DND-41 (cell line): ENCODE measurements around the gene ARHGEF16.

ENCODE experiments used
- ATAC-seq: fragments of 200-7000 bp; cut with Tn5 transposase; 3 replicates; pipeline ENCODE4 v1.9.1; 2021; ENCODE audit warnings: low read depth; ENCODE audit not compliant: insufficient read depth
- DNase-seq: peaks from one replicate; pipeline ENCODE4 v3.0.0-alpha.2; 2020
- H2AFZ ChIP-seq: 2 replicates; pipeline ENCODE4 v1.6.0; 2012; ENCODE audit warnings: low read depth, low read length
- H3K27ac ChIP-seq: 2 replicates; pipeline ENCODE4 v1.5.1; 2012; ENCODE audit warnings: low read length, inconsistent platforms
- H3K27me3 ChIP-seq: fragments of 200-600 bp; sonication (generic); 2 replicates; pipeline ENCODE4 v1.6.0; 2012; ENCODE audit warnings: low read length, mild to moderate bottlenecking, inconsistent platforms; ENCODE audit not compliant: insufficient read depth, poor library complexity
- H3K36me3 ChIP-seq: 2 replicates; pipeline ENCODE4 v1.5.1; 2012; ENCODE audit warnings: low read length, inconsistent platforms; ENCODE audit not compliant: insufficient read depth
- H3K4me1 ChIP-seq: 2 replicates; pipeline ENCODE4 v1.5.1; 2012; ENCODE audit warnings: mild to moderate bottlenecking, low read length; ENCODE audit not compliant: insufficient read depth
- H3K4me2 ChIP-seq: 2 replicates; pipeline ENCODE4 v1.6.0; 2012; ENCODE audit warnings: mild to moderate bottlenecking, moderate library complexity, low read length, inconsistent platforms; ENCODE audit not compliant: insufficient read depth
- H3K4me3 ChIP-seq, 2 experiments: fragments of 200-600 bp in 1 of 2; shearing (Covaris generic) in 1 of 2; 2 replicates each; pipeline ENCODE4 v1.5.1; 2012 to 2016; ENCODE audit warnings: inconsistent platforms in 2 of 2, low read length in 2 of 2, mild to moderate bottlenecking in 2 of 2, low read depth in 1 of 2, moderate library complexity in 1 of 2
- H3K79me2 ChIP-seq: 2 replicates; pipeline ENCODE4 v1.6.0; 2012; ENCODE audit warnings: low read length, inconsistent platforms; ENCODE audit not compliant: insufficient read depth
- H3K9ac ChIP-seq: 2 replicates; pipeline ENCODE4 v1.6.0; 2012; ENCODE audit warnings: low read depth, mild to moderate bottlenecking, inconsistent platforms, low read length, moderate library complexity
- H3K9me3 ChIP-seq: 2 replicates; pipeline ENCODE4 v1.5.1; 2012; ENCODE audit warnings: low read length, moderate library complexity, mild to moderate bottlenecking, inconsistent platforms; ENCODE audit not compliant: insufficient read depth, severe bottlenecking
- H4K20me1 ChIP-seq: 2 replicates; pipeline ENCODE4 v1.6.0; 2012; ENCODE audit warnings: low read length; ENCODE audit not compliant: insufficient read depth
- EZH2 ChIP-seq: IDR thresholded peaks from 3 replicates; pipeline ENCODE4 v1.6.1; 2012; ENCODE audit warnings: borderline replicate concordance, low read depth, mild to moderate bottlenecking, moderate library complexity, low read length, inconsistent platforms; ENCODE audit not compliant: severe bottlenecking
- TF ChIP-seq, protein P1 (sequence below): IDR thresholded peaks from 2 replicates; pipeline ENCODE4 v1.5.1; 2012; ENCODE audit warnings: borderline replicate concordance, low read length, moderate library complexity, mild to moderate bottlenecking; ENCODE audit not compliant: poor library complexity, severe bottlenecking; ENCODE audit errors: extremely low read depth

The ARHGEF16 gene

DNA sequence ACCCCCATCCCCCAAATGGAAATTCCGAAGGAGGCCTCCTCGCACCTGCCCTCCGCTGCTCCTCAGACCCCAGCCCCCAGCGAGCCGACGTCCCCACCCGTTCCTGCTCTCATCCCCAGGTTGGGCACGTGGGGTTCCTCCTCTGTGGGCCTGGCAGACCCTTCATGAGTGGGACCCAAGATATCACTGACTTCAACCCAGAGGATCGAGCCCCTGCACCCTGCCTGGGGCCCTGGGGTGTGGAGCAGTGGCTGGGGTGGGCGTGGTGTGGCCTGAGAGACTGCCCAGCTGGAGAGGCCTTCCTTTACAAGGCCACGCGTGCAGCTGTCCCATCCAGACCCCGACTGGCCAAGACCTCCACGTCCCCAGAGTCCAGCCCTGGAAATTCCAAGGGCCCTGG is 17.6 kb upstream of the ARHGEF16 start:
- no peaks in the 10 kb centered on the region for H3K4me1 ChIP-seq
- no peak overlapping the region for H3K4me2 ChIP-seq
- DNase-seq (no peak), ATAC-seq (no peak)
- H3K4me3 ChIP-seq, result no peak overlapping the region
- no peaks in the 10 kb centered on the region for H4K20me1 ChIP-seq
- H3K27me3 ChIP-seq, result no peaks in the 10 kb centered on the region
- TF ChIP-seq, protein P1, sequence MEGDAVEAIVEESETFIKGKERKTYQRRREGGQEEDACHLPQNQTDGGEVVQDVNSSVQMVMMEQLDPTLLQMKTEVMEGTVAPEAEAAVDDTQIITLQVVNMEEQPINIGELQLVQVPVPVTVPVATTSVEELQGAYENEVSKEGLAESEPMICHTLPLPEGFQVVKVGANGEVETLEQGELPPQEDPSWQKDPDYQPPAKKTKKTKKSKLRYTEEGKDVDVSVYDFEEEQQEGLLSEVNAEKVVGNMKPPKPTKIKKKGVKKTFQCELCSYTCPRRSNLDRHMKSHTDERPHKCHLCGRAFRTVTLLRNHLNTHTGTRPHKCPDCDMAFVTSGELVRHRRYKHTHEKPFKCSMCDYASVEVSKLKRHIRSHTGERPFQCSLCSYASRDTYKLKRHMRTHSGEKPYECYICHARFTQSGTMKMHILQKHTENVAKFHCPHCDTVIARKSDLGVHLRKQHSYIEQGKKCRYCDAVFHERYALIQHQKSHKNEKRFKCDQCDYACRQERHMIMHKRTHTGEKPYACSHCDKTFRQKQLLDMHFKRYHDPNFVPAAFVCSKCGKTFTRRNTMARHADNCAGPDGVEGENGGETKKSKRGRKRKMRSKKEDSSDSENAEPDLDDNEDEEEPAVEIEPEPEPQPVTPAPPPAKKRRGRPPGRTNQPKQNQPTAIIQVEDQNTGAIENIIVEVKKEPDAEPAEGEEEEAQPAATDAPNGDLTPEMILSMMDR, result no peak
- no peak for TF ChIP-seq EZH2
- H2AFZ ChIP-seq, result no peak overlapping the region
- no peaks in the 10 kb centered on the region for H3K36me3 ChIP-seq
- H3K9ac ChIP-seq, result no peak overlapping the region
- no peaks in the 10 kb centered on the region for H3K79me2 ChIP-seq
- no peak overlapping the region for H3K27ac ChIP-seq
- H3K9me3 ChIP-seq, result no peaks in the 10 kb centered on the region

DNA sequence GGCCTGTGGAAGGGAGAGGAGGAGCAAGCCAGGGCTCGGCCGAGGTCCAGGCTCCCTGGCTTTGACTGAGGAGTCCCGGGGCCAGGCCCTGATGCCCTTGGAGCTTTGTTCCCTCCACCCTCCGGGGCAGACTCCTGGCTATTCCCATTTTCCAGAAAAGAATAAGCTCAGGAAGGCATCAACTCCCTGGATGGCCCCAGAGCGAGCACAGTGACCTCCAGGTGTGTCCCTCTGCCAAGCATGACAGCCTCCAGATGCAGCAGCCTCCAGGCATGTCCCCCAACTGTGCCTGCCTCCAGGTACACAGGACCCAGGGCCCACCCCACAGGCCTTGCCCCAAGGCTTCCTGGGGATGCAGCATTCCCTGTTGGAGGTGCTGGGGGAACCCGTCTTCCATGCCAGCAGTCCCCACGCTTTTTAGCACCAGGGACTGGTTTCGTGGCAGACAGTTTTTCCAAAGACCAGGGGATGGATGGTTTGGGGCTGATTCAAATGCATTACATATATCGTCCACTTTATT is 15.7 kb upstream of the ARHGEF16 start:
- no peaks in the 10 kb centered on the region for H3K4me1 ChIP-seq
- DNase-seq (no peak), ATAC-seq (no peak)
- no peak for TF ChIP-seq EZH2
- TF ChIP-seq, protein P1, result no peak
- no peak overlapping the region for H3K4me2 ChIP-seq
- no peaks in the 10 kb centered on the region for H3K9me3 ChIP-seq
- no peak overlapping the region for H2AFZ ChIP-seq
- H3K36me3 ChIP-seq, result no peaks in the 10 kb centered on the region
- no peak overlapping the region for H3K9ac ChIP-seq
- H3K27me3 ChIP-seq, result no peaks in the 10 kb centered on the region
- no peaks in the 10 kb centered on the region for H4K20me1 ChIP-seq
- H3K4me3 ChIP-seq, result no peak overlapping the region
- H3K79me2 ChIP-seq, result no peaks in the 10 kb centered on the region
- H3K27ac ChIP-seq, result no peak overlapping the region

DNA sequence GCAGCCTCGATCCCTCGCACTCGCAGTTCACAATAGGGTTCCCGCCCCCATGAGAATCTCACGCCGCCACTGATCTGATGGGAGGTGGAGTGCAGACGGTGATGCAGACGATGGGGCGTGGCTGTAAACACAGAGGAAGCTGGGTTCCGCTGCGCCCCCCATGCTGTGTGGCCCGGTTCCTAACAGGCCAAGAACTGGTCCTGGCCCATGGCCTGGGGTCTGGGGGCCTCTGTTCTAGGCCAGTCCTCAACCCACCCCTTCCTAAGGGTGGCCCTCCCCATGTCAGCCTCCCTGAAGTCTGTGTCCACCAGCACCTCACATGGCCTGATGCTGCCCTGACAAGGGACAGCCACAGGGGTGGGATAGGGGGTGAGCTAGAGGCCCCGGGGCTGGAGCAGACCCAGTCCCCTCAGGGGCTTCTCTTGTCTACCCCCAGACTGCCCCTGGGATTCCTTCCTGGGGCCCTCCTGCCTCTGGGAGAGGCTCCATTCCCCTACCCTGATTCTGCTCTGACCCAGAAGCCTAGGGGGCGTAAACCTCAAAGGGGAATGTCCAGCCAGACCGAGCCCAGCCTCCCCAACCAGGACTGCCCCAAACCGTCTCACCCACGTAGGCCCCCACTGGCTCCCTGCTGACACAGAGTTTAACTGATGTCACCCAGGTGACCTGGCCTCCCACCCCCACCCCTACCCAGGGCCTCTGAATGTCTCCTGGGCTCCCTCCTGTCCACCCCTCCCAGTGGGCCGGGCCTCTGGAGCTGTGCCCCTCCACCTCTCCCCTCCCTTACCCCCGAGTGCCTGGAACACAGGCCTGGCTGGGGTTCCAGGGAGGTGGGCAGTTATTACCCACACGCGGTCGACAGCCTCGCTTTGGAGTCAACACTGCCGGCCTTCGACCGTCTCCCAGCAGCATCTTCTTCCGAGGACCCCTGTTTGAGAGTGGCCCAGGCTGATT is 14.8 kb upstream of the ARHGEF16 start:
- no peak overlapping the region for H3K4me2 ChIP-seq
- no peaks in the 10 kb centered on the region for H4K20me1 ChIP-seq
- H3K4me3 ChIP-seq, result no peak overlapping the region
- H3K36me3 ChIP-seq, result no peaks in the 10 kb centered on the region
- H2AFZ ChIP-seq, result no peak overlapping the region
- TF ChIP-seq, protein P1, result no peak
- TF ChIP-seq EZH2, result no peak
- H3K27ac ChIP-seq, result no peak overlapping the region
- H3K79me2 ChIP-seq, result no peaks in the 10 kb centered on the region
- H3K9me3 ChIP-seq, result no peaks in the 10 kb centered on the region
- no peaks in the 10 kb centered on the region for H3K27me3 ChIP-seq
- H3K4me1 ChIP-seq, result no peaks in the 10 kb centered on the region
- DNase-seq (no peak), ATAC-seq (no peak)
- H3K9ac ChIP-seq, result no peak overlapping the region
